ENCODE data around the gene CYB561.

GRCh38 chr17:63488851-63489250 is 42.7 kb upstream of the CYB561 start:
- TF ChIP-seq CTCF (conservative IDR thresholded peaks at IDR 0.05; ENCODE audit: low read length), result no peak
- no peak for TF ChIP-seq EZH2phosphoT487 (IDR thresholded peaks at IDR 0.05; ENCODE audit: borderline replicate concordance)

Data from Loucy (cell line).